ENCODE measurements around the gene PPP2R5C. TPM values are rescaled to one million over a fixed set of nuclear protein-coding genes. Genes with fewer than 3 reads are reported as not detected.

PPP2R5C gene
- total RNA-seq, 1 experiment from 2014 or later = 89.9 TPM

DNA sequence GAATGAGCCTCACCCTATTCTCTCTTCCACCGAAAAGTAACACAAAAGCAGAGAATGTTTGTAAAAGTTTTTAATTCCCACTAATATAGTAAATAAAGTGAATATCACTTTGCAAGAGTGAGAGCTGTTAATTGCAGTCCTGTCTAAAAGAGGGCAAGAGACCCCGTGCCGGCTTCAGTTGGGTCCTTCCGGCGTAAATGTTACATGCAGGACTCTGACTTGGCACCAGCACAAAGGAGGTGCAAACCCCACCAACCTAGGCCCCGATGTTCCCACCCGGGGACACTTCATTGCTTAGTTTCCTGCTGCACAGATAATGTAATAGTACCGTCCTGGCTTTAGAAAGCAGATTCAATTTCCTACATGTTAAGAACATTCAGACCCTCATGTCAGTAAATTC is 136.9 kb downstream of the PPP2R5C start:
- ChIA-PET POLR2A (no interaction called here), CTCF (no interaction called here)
- Mint-ChIP-seq H3K27ac (peak overlapping the region; percentile 47; the same call in 1 of the 2 replicates), H3K4me1 (no peaks in the 10 kb centered on the region), H3K4me3 (no peak overlapping the region), H3K36me3 (peaks cover 60% of the 10 kb centered on the region), H3K27me3 (ENCODE audit: low read depth) (no peaks in the 10 kb centered on the region), H3K9me3 (no peaks in the 10 kb centered on the region)
- TF ChIP-seq ZNF425 (CRISPR knock-in tag; conservative IDR thresholded peaks at IDR 0.05) = no peak
- TF ChIP-seq, protein P1, sequence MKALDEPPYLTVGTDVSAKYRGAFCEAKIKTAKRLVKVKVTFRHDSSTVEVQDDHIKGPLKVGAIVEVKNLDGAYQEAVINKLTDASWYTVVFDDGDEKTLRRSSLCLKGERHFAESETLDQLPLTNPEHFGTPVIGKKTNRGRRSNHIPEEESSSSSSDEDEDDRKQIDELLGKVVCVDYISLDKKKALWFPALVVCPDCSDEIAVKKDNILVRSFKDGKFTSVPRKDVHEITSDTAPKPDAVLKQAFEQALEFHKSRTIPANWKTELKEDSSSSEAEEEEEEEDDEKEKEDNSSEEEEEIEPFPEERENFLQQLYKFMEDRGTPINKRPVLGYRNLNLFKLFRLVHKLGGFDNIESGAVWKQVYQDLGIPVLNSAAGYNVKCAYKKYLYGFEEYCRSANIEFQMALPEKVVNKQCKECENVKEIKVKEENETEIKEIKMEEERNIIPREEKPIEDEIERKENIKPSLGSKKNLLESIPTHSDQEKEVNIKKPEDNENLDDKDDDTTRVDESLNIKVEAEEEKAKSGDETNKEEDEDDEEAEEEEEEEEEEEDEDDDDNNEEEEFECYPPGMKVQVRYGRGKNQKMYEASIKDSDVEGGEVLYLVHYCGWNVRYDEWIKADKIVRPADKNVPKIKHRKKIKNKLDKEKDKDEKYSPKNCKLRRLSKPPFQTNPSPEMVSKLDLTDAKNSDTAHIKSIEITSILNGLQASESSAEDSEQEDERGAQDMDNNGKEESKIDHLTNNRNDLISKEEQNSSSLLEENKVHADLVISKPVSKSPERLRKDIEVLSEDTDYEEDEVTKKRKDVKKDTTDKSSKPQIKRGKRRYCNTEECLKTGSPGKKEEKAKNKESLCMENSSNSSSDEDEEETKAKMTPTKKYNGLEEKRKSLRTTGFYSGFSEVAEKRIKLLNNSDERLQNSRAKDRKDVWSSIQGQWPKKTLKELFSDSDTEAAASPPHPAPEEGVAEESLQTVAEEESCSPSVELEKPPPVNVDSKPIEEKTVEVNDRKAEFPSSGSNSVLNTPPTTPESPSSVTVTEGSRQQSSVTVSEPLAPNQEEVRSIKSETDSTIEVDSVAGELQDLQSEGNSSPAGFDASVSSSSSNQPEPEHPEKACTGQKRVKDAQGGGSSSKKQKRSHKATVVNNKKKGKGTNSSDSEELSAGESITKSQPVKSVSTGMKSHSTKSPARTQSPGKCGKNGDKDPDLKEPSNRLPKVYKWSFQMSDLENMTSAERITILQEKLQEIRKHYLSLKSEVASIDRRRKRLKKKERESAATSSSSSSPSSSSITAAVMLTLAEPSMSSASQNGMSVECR (CRISPR knock-in tag; IDR thresholded peaks at IDR 0.05; ENCODE audit: borderline replicate concordance) = no peak
- TF ChIP-seq, protein P2, sequence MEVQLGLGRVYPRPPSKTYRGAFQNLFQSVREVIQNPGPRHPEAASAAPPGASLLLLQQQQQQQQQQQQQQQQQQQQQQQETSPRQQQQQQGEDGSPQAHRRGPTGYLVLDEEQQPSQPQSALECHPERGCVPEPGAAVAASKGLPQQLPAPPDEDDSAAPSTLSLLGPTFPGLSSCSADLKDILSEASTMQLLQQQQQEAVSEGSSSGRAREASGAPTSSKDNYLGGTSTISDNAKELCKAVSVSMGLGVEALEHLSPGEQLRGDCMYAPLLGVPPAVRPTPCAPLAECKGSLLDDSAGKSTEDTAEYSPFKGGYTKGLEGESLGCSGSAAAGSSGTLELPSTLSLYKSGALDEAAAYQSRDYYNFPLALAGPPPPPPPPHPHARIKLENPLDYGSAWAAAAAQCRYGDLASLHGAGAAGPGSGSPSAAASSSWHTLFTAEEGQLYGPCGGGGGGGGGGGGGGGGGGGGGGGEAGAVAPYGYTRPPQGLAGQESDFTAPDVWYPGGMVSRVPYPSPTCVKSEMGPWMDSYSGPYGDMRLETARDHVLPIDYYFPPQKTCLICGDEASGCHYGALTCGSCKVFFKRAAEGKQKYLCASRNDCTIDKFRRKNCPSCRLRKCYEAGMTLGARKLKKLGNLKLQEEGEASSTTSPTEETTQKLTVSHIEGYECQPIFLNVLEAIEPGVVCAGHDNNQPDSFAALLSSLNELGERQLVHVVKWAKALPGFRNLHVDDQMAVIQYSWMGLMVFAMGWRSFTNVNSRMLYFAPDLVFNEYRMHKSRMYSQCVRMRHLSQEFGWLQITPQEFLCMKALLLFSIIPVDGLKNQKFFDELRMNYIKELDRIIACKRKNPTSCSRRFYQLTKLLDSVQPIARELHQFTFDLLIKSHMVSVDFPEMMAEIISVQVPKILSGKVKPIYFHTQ (CRISPR knock-in tag; IDR thresholded peaks at IDR 0.05) = no peak
- no peak for TF ChIP-seq JAZF1 (CRISPR knock-in tag; IDR thresholded peaks at IDR 0.05)
- no peak for TF ChIP-seq CREB1 (CRISPR knock-in tag; IDR thresholded peaks at IDR 0.05)
- no peak for TF ChIP-seq TEAD4 (CRISPR knock-in tag; IDR thresholded peaks at IDR 0.05)
- DNase-seq (ENCODE audit: low spot score) = no peak
- ATAC-seq = no peak

- Mint-ChIP-seq H3K27ac (no peak overlapping the region), H3K9me3 (no peaks in the 10 kb centered on the region), H3K36me3 (peaks cover 62% of the 10 kb centered on the region), H3K27me3 (ENCODE audit: low read depth) (no peaks in the 10 kb centered on the region), H3K4me3 (no peak overlapping the region), H3K4me1 (no peaks in the 10 kb centered on the region)
- ATAC-seq (no peak), DNase-seq (ENCODE audit: low spot score) (no peak)
- POLR2A ChIA-PET = no interaction called here
- CTCF ChIA-PET = interaction anchor here (0.7 kb wide), 1 partner anchor 128 kb away, joined by 3 read pairs; no protein-coding TSS in a partner anchor
- TF ChIP-seq ATF2 (CRISPR knock-in tag; IDR thresholded peaks at IDR 0.05; ENCODE audit: borderline replicate concordance, low read depth) (no peak), MYBL2 (CRISPR knock-in tag; IDR thresholded peaks at IDR 0.05) (no peak), HMGA2 (CRISPR knock-in tag; IDR thresholded peaks at IDR 0.05) (no peak), ZNF317 (CRISPR knock-in tag; IDR thresholded peaks at IDR 0.05; ENCODE audit: borderline replicate concordance, low read depth) (no peak), ZNF512 (CRISPR knock-in tag; IDR thresholded peaks at IDR 0.05; ENCODE audit: borderline replicate concordance) (no peak), FOXP1 (CRISPR knock-in tag; IDR thresholded peaks at IDR 0.05; ENCODE audit: borderline replicate concordance) (no peak), SMAD4 (CRISPR knock-in tag; IDR thresholded peaks at IDR 0.05) (no peak), EMX1 (CRISPR knock-in tag; IDR thresholded peaks at IDR 0.05) (no peak)
- TF ChIP-seq, protein P1 (CRISPR knock-in tag; IDR thresholded peaks at IDR 0.05; ENCODE audit: borderline replicate concordance) = no peak
These were observed 137.8 kb downstream of the PPP2R5C start for GRCh38 chr14:101899263-101899662.

Data from WTC11 (cell line).